BE2C (cell line): Measurements from ENCODE around the gene NUP210.
"Not testable (repeated sequence)": the region's sequence is repeated elsewhere in the genome, so short reads cannot be mapped to it uniquely, and the experiment has no call there.

Source experiments
- DNase-seq: peaks from one replicate; pipeline ENCODE4 v3.0.0-alpha.2; 2020
- H3K27me3 ChIP-seq: fragments of 250-450 bp; sonication (Bioruptor Pico); 2 replicates; pipeline ENCODE4 v1.5.1; 2020; ENCODE audit warnings: mild to moderate bottlenecking
- H3K36me3 ChIP-seq: fragments of 250-450 bp; sonication (Bioruptor Pico); 2 replicates; pipeline ENCODE4 v1.5.1; 2020; ENCODE audit warnings: mild to moderate bottlenecking
- H3K4me1 ChIP-seq: fragments of 250-450 bp; sonication (Bioruptor Pico); 2 replicates; pipeline ENCODE4 v1.5.1; 2020
- H3K4me3 ChIP-seq: 2 replicates; pipeline ENCODE4 v1.5.1; 2011; ENCODE audit warnings: low read depth, low read length
- H3K9me3 ChIP-seq: fragments of 250-450 bp; sonication (Bioruptor Pico); 2 replicates; pipeline ENCODE4 v1.5.1; 2020
- TF ChIP-seq, protein P1 (sequence below): IDR thresholded peaks from 2 replicates; pipeline ENCODE4 v1.5.1; 2012; ENCODE audit warnings: mild to moderate bottlenecking, low read depth, low read length

NUP210 gene

GRCh38 chr3:13432093-13432492 is 12.0 kb upstream of the NUP210 start:
- H3K27me3 ChIP-seq, result no peaks in the 10 kb centered on the region
- no peak for DNase-seq
- TF ChIP-seq, protein P1, sequence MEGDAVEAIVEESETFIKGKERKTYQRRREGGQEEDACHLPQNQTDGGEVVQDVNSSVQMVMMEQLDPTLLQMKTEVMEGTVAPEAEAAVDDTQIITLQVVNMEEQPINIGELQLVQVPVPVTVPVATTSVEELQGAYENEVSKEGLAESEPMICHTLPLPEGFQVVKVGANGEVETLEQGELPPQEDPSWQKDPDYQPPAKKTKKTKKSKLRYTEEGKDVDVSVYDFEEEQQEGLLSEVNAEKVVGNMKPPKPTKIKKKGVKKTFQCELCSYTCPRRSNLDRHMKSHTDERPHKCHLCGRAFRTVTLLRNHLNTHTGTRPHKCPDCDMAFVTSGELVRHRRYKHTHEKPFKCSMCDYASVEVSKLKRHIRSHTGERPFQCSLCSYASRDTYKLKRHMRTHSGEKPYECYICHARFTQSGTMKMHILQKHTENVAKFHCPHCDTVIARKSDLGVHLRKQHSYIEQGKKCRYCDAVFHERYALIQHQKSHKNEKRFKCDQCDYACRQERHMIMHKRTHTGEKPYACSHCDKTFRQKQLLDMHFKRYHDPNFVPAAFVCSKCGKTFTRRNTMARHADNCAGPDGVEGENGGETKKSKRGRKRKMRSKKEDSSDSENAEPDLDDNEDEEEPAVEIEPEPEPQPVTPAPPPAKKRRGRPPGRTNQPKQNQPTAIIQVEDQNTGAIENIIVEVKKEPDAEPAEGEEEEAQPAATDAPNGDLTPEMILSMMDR, result no peak
- H3K36me3 ChIP-seq, result no peaks in the 10 kb centered on the region
- no peaks in the 10 kb centered on the region for H3K4me1 ChIP-seq
- no peaks in the 10 kb centered on the region for H3K9me3 ChIP-seq
- no peak overlapping the region for H3K4me3 ChIP-seq

GRCh38 chr3:13430411-13430875 is 10.3 kb upstream of the NUP210 start:
- not testable (repeated sequence) for H3K4me3 ChIP-seq, H3K4me1 ChIP-seq, H3K36me3 ChIP-seq

GRCh38 chr3:13429631-13430291 is 9.6 kb upstream of the NUP210 start:
- no peak overlapping the region for H3K4me3 ChIP-seq
- H3K4me1 ChIP-seq, result no peaks in the 10 kb centered on the region
- no peak for DNase-seq
- TF ChIP-seq, protein P1, result no peak
- H3K36me3 ChIP-seq, result no peaks in the 10 kb centered on the region
- H3K9me3 ChIP-seq, result no peaks in the 10 kb centered on the region
- no peaks in the 10 kb centered on the region for H3K27me3 ChIP-seq

More at GRCh38 chr3:13430411-13430875, 10.3 kb upstream of the NUP210 start:
- not testable (repeated sequence) for H3K27me3 ChIP-seq, DNase-seq, H3K9me3 ChIP-seq

DNA sequence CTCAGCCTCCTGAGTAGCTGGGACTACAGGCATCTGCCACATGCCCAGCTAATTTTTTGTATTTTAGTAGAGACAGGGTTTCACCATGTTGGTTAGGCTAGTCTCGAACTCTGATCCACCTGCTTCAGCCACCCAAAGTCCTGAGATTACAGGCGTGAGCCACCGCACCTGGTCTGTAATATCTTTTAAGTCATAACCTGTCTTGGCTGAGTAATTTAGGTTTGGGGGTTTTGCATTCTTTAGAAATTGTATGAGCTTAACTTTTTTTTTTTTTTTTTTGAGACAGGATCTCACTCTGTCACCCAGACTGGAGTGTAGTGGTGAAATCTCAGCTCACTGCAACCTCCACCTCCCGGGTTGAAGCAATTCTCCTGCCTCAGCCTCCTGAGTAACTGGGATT is 8.6 kb upstream of the NUP210 start:
- not testable (repeated sequence) for DNase-seq, H3K27me3 ChIP-seq, H3K4me3 ChIP-seq, H3K9me3 ChIP-seq, H3K36me3 ChIP-seq, H3K4me1 ChIP-seq

- Histone ChIP-seq H3K4me1 (no peaks in the 10 kb centered on the region), H3K27me3 (no peaks in the 10 kb centered on the region), H3K4me3 (no peak overlapping the region), H3K9me3 (no peaks in the 10 kb centered on the region), H3K36me3 (no peaks in the 10 kb centered on the region)
- TF ChIP-seq, protein P1, result no peak
- DNase-seq, result no peak
Observed at GRCh38 chr3:13427662-13428603, 7.8 kb upstream of the NUP210 start.

- Histone ChIP-seq H3K36me3 (no peaks in the 10 kb centered on the region), H3K4me1 (no peaks in the 10 kb centered on the region), H3K27me3 (no peaks in the 10 kb centered on the region), H3K9me3 (no peaks in the 10 kb centered on the region), H3K4me3 (no peak overlapping the region)
- DNase-seq, result no peak
- TF ChIP-seq, protein P1, result no peak
Observed at GRCh38 chr3:13426591-13426990, 6.5 kb upstream of the NUP210 start.

DNA sequence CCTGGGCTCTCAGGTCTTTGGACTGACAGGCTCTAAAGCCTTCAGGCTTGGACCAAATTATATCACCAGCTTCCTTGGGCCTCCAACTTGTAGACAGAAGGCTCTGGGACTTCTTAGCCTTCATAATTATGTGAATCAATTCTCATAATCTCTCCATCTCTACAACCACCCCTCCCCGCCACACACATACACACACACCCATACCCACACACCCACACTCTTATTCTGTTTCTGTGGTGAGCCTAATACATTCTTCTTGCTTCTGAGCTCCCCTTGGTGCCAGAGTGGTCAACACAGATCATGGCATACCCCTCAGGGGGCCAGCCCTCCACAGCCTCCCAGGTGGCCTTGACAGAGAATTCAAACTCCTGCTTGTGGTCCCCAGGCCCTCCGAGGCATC is 5.6 kb upstream of the NUP210 start:
- no peaks in the 10 kb centered on the region for H3K27me3 ChIP-seq
- no peaks in the 10 kb centered on the region for H3K4me1 ChIP-seq
- H3K9me3 ChIP-seq, result no peaks in the 10 kb centered on the region
- DNase-seq, result no peak
- no peak overlapping the region for H3K4me3 ChIP-seq
- H3K36me3 ChIP-seq, result no peaks in the 10 kb centered on the region
- TF ChIP-seq, protein P1, result no peak
